ENCODE results near the gene FES.
"Not testable (repeated sequence)": the region's sequence is repeated elsewhere in the genome, so short reads cannot be mapped to it uniquely, and the experiment has no call there.

Gene FES

DNA sequence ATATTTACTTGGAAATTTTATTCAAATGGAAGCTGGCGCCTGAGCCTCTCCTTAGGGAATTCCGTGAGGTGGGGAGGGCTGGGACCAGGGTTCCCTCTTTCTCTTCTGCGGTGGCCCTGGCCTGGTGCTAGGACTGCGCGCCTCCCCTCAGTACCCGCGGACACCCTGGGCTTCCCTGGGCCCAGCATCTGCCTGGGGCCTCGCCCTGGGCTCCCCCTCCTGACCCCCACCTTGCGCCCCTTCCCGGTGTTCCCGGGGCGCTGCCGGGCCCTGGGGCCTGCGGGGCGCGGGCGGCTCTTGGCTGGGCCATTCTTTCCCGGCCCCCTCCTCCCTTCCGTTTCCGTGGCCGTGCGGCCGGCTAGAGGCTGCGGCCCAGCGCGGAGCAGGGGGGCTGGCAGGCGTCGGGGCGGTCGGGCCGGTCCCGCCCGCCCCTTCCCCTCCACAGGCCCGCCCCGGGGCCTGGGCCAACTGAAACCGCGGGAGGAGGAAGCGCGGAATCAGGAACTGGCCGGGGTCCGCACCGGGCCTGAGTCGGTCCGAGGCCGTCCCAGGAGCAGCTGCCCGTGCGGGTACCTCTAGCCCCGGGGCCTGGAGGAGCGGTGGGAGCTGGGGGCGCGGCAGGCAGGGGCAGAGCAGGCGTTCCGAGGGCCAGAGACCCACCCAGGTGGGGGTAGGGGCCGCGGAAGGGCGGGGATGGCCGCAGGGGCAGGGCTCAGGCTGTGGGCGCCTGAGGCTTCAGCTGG is at the start of gene FES:
Gene FES (plus strand): TSS at position 529 of the 743 bp plus-strand sequence. CDS start 542 bp downstream, outside the sequence.
- peak; percentile 72 for DNase-seq (ENCODE audit: low read depth)

- no peak for DNase-seq (ENCODE audit: low read depth)
Observed at GRCh38 chr15:90834626-90835025, 49.7 kb upstream of the FES start.

DNA sequence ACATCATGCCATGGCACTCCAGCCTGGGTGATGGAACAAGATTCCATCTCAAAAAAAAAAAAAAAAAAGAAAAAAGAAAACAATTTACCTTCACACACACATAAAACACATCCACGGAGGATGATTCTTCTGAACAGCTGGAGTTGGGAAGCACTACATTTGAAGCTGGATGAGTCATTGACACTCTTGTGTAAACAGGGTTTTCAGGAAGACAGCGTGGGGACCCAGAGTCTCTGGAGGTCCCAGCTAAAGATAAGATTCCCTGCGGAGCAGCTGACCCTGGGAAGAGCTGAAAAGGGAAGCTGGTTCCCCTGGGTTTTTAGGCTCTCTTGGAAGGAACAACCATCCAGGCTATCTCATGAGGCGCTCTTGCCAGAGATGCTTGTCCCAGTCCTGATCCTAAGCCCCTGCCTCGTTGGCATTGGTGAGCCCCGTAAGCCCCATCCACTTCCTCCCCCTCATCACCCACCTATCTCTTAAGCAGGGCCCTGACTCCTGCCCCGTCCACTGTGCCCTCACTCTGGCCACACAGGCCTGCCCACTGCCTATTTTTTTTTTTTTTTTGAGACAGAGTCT is 47.9 kb upstream of the FES start:
- peak; percentile 76 for DNase-seq (ENCODE audit: low read depth)

DNA sequence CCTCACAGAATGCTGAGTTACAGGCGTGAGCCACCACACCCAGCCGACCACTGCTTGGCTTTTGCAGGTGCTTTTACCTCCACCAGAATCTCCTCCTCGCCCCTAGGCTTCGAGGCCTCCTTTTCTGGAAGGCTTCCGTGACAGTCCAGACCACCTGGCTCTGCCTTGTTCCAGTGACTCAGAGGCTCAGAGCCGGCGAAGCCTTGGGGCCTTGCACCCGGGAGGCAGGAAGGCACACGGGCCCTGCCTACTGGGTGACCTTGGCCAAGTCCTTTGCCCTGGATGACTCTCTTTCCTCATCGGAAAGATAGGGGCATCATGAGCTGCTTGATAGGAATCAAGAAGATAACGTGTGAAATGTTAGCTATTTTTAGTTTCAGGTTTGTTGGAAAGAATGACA is 47.2 kb upstream of the FES start:
- no peak for DNase-seq (ENCODE audit: low read depth)

DNA sequence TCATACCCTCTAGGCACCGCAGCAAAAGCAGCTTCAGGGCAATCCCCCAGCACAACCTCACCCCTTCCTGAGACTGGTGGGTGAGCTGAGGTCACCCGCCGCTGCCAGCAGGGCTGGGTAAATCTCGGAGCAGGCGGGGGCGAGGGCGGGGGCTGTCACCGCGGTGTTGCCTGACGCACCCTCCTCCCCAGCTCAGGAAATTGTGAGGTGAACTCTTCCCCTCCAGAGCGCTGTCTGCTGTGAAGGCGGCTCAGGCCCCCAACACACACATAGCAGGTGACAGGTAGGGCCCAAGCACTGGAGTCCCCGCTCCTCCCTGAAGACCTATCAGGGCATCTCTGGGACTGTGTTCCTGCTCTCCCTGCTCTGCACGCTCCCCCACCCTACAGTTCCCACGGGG is 46.2 kb upstream of the FES start:
- DNase-seq (ENCODE audit: low read depth) = no peak

DNA sequence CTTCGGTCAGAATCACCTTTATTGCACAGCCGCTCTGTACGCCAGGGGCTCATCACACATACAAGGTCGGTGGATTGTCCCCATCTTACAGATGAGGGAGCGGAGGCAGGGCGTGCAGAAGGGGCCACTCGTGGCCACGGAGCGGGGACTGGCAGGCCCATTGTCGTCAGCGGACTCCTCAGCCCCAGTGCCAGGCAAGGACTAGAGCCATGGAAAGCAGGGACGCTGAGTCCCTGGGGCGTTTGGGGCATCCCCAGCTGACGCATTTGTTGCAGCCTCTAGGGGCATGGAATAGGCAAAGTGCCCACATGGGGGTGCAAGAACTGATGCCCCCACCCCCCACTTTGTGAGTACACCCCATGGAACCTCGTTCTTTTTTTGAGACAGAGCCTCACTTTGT is 45.8 kb upstream of the FES start:
- no peak for DNase-seq (ENCODE audit: low read depth)

- no peak for DNase-seq (ENCODE audit: low read depth)
Observed at GRCh38 chr15:90839187-90840071, 44.9 kb upstream of the FES start.

GRCh38 chr15:90840157-90840855 is 44.0 kb upstream of the FES start:
- DNase-seq (ENCODE audit: low read depth) = no peak

- no peak for DNase-seq (ENCODE audit: low read depth)
Observed at GRCh38 chr15:90840954-90841353, 43.4 kb upstream of the FES start.

DNA sequence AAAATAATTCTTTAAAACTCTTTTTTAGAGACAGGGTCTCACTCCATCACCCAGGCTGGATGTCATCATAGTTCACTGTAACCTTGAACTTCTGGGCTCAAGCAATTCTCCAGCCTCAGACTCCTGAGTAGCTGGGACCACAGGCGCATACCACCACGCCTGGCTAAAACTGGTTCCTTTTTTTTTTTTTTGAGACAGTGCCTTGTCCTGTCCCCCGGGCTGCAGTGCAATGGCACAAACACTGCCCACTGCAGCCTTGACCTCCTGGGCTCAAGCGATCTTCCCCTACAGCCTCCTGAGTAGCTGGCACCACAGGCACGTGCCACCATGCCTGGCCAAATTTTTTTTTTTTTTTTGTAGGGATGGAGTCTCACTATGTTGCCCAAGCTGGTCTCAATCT is 39.6 kb upstream of the FES start:
- DNase-seq (ENCODE audit: low read depth) = no peak

GRCh38 chr15:90845201-90845949 is 38.9 kb upstream of the FES start:
- peak; percentile 90 for DNase-seq (ENCODE audit: low read depth)

GRCh38 chr15:90849424-90849823 is 34.9 kb upstream of the FES start:
- DNase-seq (ENCODE audit: low read depth) = not testable (repeated sequence)

- DNase-seq (ENCODE audit: low read depth) = no peak
Observed at GRCh38 chr15:90851114-90851513, 33.2 kb upstream of the FES start.

DNA sequence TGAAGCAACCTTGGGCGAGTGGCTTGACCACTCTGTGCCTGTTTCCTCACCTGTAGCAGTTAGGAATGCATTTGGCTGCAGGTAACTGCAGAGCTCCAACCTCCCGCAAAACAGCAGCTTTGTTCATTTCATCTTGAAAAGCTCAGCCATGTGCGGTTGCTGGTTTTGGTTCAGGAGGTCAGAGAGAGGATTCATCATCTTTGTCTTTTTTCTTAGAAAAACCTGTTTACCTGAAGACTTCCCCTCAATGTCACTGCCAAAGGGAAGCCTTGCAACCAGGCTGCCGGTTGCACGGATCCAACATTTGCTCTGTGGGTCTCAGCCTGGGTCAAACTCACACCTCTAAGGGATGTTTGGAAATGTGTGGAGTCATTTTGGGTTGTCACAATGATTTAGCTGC is 32.4 kb upstream of the FES start:
- no peak for DNase-seq (ENCODE audit: low read depth)

GRCh38 chr15:90855139-90855538 is 29.2 kb upstream of the FES start:
- no peak for DNase-seq (ENCODE audit: low read depth)

GRCh38 chr15:90857337-90857736 is 27.0 kb upstream of the FES start:
- DNase-seq (ENCODE audit: low read depth) = no peak

DNA sequence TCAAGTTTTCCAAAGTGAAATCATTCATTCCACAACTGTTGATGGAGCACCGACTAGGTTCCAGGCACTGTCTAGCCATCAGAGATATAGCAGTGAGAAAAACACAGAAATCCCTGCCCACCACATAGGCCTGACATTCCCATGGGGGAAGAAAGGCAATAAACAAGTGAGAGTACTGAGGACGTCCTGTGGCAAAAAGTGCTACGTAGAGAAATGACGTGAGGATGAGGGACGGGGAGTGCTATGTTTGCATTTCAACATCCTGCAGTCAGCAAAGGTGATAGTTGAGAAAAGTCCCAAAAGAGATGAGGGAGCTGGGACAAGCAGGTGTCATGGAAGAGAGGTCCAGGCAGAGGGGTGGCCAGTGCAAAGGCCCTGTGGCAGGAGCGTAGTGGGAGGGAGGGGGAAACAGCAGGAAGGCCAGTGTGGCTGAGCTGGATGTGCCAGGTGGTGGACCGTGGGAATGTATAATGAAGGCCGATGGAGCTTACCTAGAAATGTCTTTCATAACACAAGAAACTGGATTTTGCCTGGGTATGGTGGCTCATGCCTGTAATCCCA is 26.3 kb upstream of the FES start:
- DNase-seq (ENCODE audit: low read depth) = no peak

GRCh38 chr15:90859234-90860131 is 24.8 kb upstream of the FES start:
- DNase-seq (ENCODE audit: low read depth) = peak; percentile 5

GRCh38 chr15:90860450-90860849 is 23.9 kb upstream of the FES start:
- no peak for DNase-seq (ENCODE audit: low read depth)

Data from EH (cell line).